Uterus (tissue), 4 donors: Measurements from ENCODE around the gene BCAS4. TPM values are rescaled to one million over a fixed set of nuclear protein-coding genes. Genes with fewer than 3 reads are reported as not detected.

ENCODE experiments used
- DNase-seq, 2 donors: peaks; one replicate each; pipeline ENCODE4 v3.0.0-alpha.2; 2019 to 2020
- H3K27ac ChIP-seq, 2 donors: fragments of 200-600 bp; sonication (generic); 1 replicate in 1 of 2; 2 replicates in 1 of 2; pipeline ENCODE4 v1.5.1; 2016 to 2018
- H3K27me3 ChIP-seq, 2 donors: fragments of 200-600 bp; sonication (generic); one replicate each; pipeline ENCODE4 v1.5.1; 2018 to 2019; ENCODE audit warnings: control low read depth in 1 of 2
- H3K36me3 ChIP-seq, 2 donors: fragments of 200-600 bp; sonication (generic); one replicate each; pipeline ENCODE4 v1.5.1; 2019; ENCODE audit warnings: control low read depth in 1 of 2
- H3K4me1 ChIP-seq, 2 donors: fragments of 200-600 bp; sonication (generic); one replicate each; pipeline ENCODE4 v1.5.1; 2018 to 2019; ENCODE audit warnings: control low read depth in 1 of 2
- H3K4me3 ChIP-seq, 2 donors: fragments of 200-600 bp; sonication (generic); 1 replicate in 1 of 2; 2 replicates in 1 of 2; pipeline ENCODE4 v1.5.1; 2018 to 2019; ENCODE audit warnings: mild to moderate bottlenecking in 1 of 2
- H3K9me3 ChIP-seq, 2 donors: fragments of 200-600 bp; sonication (generic); one replicate each; pipeline ENCODE4 v1.5.1; 2019; ENCODE audit warnings: control low read depth in 1 of 2
- POLR2A ChIP-seq, 2 donors: fragments of 450-650 bp; IDR thresholded peaks; one replicate each; pipeline ENCODE4 v1.6.1; 2016; ENCODE audit warnings: antibody characterized with exemption in 2 of 2, mild to moderate bottlenecking in 1 of 2, moderate library complexity in 1 of 2
- intact Hi-C: fragments of 100-400 bp; cut with DNase I; formaldehyde crosslinking; loops from one replicate; pipeline ENCODE4 v1.15.1; 2023; ENCODE audit warnings: low total_unique reads
- total RNA-seq, 4 donors: library from RNA; depleted of rRNA in 3 of 4; stranded (reverse); fragments of >200 nt in 3 of 4; gene quantifications; one replicate each; pipeline versions ENCODE4 v1.1.0 to v1.2.4, GENCODE V29; 2014 to 2023
- TF ChIP-seq, protein P1 (sequence below), 4 experiments: fragments of 200-600 bp in 2 of 4; fragments of 450-650 bp in 2 of 4; sonication (generic) in 2 of 4; IDR thresholded peaks; one replicate each; pipeline ENCODE4 v1.5.1; 2016 to 2019; ENCODE audit warnings: antibody characterized with exemption in 4 of 4, mild to moderate bottlenecking in 2 of 4, moderate library complexity in 1 of 4
- donor health status: DM: yes; HTN: yes; CAD: no.

The BCAS4 gene
- total RNA-seq, 4 donors from 2014 or later = under 0.01 to 9.1 (median 3.5) TPM; not detected in 1

DNA sequence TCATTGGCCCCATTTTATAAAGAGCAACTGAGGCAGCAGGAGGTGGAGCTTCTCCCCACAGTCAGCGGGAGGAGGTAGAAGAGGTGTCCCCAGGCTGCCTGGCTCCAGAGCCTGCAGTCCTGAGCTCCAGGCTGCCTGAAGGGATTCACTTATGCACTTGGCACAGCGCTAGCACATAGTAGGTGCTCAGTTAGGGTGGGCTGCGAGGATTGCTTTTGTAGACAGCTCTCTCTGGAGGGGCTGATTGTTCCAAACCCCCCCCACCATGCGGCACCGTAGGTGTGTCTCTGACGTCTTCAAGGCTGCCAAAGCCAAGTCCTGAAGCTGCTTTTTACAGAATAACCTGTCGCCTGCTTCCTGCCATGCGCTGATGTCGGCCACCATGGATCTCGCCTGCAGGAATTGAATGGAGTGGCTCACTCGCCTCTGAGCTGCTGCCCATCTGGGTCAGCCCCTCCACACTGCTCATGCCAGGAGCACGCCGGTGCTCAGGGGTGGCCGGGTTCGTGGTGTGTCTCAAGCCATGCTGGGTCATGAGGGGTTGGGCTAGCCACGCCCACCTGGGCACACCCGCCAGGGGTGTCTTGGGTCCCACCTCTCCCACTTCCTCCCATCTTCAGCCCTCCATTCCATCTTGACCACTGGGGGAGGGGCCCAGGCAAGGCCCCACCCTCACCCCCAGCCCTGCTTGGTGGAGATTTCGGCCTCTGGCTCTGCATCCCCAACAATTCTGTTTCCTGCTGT is 59.8 kb downstream of the BCAS4 start:
- Histone ChIP-seq H3K36me3 (no peaks in the 10 kb centered on the region), H3K9me3 (no peaks in the 10 kb centered on the region)

DNA sequence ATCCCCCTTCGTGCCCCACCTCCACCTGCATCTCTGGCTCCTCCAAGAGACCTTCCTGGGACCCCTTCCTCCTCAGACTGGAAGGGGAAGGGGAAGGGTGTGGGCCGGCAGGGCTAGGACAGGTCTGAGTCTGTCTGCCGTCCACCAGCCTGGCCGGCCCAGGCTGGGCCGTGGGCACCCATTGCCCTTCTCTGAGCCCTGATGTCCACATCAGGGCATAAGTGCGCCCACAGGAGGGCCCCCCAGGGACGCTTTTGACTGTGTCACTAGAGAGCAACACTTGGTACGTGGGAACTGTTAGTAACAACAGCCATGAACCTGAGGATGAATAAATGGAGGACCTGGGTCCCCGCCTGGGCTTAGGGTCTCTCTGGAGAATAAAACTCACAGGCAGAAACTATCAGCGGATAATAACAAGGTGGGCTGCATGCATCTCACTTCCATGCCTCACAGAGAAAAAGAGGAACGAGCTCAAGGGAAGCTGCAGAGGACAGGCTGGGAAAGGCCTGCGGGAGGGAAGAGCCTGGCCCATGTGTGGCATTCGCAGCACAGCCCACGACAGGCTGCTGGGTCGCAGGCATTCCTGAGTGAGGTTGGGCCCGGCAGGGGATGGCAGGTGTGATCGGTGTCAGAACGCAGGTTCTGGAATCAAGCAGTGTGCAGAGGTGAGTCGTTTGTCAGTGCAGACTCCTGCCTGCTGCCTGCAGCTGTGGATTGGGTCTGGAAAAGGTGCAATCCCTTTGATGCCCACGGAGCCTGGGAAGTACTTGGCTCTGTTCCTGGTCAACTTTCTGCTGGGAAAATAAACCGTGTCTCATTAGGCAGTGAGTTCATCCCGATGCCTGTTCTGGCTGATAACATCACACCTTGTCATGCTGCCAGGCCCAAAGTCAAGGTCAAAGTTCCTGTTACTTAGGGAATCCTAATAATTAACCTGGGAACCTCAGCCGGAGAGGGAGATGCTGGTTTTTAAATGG is 60.9 kb downstream of the BCAS4 start:
- Histone ChIP-seq H3K27me3 (no peaks in the 10 kb centered on the region), H3K9me3 (no peaks in the 10 kb centered on the region), H3K4me1 (no peaks in the 10 kb centered on the region), H3K36me3 (no peaks in the 10 kb centered on the region), H3K4me3 (no peak overlapping the region), H3K27ac (no peak overlapping the region)
- intact Hi-C loops = no loop called here
- TF ChIP-seq POLR2A (IDR thresholded peaks at IDR 0.05) = no peak
- TF ChIP-seq, protein P1, sequence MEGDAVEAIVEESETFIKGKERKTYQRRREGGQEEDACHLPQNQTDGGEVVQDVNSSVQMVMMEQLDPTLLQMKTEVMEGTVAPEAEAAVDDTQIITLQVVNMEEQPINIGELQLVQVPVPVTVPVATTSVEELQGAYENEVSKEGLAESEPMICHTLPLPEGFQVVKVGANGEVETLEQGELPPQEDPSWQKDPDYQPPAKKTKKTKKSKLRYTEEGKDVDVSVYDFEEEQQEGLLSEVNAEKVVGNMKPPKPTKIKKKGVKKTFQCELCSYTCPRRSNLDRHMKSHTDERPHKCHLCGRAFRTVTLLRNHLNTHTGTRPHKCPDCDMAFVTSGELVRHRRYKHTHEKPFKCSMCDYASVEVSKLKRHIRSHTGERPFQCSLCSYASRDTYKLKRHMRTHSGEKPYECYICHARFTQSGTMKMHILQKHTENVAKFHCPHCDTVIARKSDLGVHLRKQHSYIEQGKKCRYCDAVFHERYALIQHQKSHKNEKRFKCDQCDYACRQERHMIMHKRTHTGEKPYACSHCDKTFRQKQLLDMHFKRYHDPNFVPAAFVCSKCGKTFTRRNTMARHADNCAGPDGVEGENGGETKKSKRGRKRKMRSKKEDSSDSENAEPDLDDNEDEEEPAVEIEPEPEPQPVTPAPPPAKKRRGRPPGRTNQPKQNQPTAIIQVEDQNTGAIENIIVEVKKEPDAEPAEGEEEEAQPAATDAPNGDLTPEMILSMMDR (IDR thresholded peaks at IDR 0.05) = no peak
- no peak for DNase-seq

More for the DNA sequence above, 59.8 kb downstream of the BCAS4 start:
- H3K27ac ChIP-seq = no peak overlapping the region
- H3K4me1 ChIP-seq = no peaks in the 10 kb centered on the region
- H3K27me3 ChIP-seq = no peaks in the 10 kb centered on the region
- TF ChIP-seq, protein P1 (IDR thresholded peaks at IDR 0.05) = no peak
- TF ChIP-seq POLR2A (IDR thresholded peaks at IDR 0.05) = no peak
- DNase-seq = no peak
- H3K4me3 ChIP-seq = no peak overlapping the region
- intact Hi-C loops = no loop called here

DNA sequence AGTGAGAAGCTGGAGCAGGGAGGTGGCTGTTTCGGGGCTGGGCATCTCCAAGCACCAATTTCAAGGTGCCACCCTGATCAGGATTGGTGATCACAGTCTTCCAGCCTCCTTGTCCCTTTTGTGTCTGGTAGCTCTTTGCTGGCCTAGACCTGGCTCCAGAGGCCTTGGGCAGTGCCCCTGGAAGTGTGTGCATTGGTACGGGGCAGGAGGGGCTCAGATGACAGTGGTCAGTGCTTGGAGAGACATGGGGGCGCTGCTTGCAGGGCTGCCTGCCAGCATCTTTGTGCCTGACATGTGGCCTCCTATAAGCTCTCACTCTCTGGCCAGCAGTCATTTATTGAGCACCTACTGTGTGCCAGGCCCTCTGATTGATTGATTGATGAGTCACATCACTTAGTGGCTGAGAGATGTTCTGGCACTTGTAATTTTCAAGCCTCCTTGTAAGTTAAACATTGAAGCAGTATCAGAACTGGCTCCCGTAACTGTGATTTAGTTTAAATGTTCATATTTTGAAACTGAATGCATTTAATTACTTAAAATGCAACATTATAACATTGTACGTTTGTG is 61.7 kb downstream of the BCAS4 start:
- intact Hi-C loops = no loop called here

DNA sequence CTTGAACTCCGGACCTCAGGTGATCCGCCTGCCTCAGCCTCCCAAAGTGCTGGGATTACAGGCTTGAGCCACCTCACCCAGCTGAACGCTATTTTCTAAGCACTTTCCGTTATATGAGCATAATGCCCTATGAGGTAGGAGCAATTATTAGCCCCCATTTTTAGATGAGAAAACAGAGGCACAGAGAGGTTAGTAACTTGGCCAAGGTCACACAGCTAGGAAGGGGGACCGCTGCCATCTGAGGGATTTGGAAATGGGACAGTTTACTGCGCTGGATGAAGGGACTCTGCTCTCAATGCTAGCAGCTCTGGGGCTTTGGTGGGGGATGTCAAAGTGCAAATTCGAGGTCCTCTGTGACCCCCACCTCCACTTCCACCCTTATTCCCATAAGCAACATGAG is 62.5 kb downstream of the BCAS4 start:
- H3K36me3 ChIP-seq = no peaks in the 10 kb centered on the region
- H3K4me3 ChIP-seq = no peak overlapping the region
- no peaks in the 10 kb centered on the region for H3K4me1 ChIP-seq
- no peaks in the 10 kb centered on the region for H3K27me3 ChIP-seq
- TF ChIP-seq, protein P1 (IDR thresholded peaks at IDR 0.05) = no peak
- no peak for TF ChIP-seq POLR2A (IDR thresholded peaks at IDR 0.05)
- DNase-seq = no peak
- no peak overlapping the region for H3K27ac ChIP-seq
- no peaks in the 10 kb centered on the region for H3K9me3 ChIP-seq
- intact Hi-C loops = no loop called here

More for the DNA sequence above, 61.7 kb downstream of the BCAS4 start:
- no peaks in the 10 kb centered on the region for H3K27me3 ChIP-seq
- DNase-seq = no peak
- H3K4me1 ChIP-seq = no peaks in the 10 kb centered on the region
- H3K27ac ChIP-seq = no peak overlapping the region
- H3K4me3 ChIP-seq = no peak overlapping the region
- no peaks in the 10 kb centered on the region for H3K9me3 ChIP-seq
- no peak for TF ChIP-seq POLR2A (IDR thresholded peaks at IDR 0.05)
- TF ChIP-seq, protein P1 (IDR thresholded peaks at IDR 0.05) = no peak
- no peaks in the 10 kb centered on the region for H3K36me3 ChIP-seq
